ENCODE data around the gene DPH6.

The DPH6 gene

DNA sequence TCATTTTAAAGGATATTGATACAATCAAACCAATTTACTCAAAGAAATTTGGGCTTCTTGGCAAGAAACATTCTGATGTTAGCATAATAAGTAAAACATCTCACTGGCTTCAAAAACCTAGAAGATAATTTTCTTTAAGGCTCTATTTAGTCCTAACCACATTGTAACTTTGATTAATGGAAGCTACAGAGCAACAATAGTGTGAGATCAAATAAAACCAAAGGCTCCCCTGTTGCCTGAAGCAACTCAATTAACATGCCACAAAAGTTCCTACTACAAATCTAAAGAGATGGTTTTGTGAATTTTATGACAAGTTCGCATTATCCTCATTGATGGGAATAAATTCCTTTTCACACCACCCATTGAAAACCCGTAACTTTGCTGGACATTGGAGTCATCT lies 5.9 kb downstream of the DPH6 start:
- no peak for DNase-seq

- no peak for DNase-seq
These were observed 10.5 kb downstream of the DPH6 start for GRCh38 chr15:35535365-35535916.

DNA sequence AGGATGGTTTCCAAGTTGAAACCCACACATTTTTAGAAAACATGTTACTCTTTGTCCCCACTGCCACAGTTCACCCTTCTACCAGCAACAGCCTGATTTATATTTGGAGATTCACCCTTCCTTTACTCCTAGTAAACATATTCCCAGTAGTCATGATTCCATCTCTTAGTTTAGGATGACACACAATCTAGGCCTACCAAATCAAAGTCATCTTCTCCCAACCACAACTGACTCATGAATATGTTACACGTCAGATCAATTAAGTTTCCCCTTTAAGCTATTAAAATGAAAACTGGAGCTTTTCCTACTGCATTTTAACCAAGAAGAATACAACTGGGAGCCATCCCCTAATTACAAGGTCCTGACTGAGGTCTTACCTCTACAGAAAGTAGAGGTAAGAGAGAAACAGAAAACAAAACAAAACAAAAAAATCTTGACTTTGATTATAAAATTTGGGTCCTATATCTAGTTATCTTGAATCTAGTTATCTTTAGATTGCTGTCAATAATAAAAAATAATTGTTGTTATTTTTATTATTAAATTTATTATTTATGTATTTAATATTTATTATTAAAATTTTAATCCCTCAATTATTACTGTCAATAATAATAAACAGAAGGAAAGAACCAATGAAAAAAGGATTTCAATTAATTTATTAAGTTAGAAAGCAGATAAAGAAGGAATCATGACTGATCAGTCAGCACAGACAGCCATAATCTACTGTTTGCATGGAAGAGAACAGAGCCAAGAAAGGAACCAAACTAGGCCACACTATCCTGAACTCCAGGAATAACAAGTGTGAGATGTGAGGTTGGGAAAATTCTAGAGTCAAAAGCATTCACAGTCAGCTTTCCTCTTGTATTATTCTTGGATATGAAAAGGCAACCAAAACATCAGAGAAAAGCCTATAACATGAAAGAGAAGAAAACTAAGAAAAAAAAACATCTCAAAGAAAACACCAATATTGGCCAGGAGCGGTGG lies 12.5 kb downstream of the DPH6 start:
- DNase-seq, result no peak

DNA sequence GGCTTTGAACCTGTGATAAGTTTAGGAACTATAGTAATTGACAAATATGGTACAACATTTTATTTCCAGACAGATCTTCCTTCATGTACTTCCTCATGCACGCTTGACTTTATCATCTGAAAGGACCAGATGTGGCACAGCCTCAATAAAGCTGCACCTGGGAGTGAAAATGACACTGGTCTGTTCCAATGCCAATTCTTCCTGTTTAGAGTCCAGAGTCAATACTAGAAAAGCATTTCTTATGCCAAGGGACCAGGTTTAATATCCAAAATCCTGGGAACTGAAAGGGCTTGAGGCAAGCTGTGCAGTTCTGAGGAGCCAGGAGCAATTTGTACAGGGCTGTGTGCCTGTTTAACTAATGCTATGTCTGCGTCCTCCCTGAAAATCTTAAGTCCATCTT lies 15.3 kb downstream of the DPH6 start:
- DNase-seq, result no peak

DNA sequence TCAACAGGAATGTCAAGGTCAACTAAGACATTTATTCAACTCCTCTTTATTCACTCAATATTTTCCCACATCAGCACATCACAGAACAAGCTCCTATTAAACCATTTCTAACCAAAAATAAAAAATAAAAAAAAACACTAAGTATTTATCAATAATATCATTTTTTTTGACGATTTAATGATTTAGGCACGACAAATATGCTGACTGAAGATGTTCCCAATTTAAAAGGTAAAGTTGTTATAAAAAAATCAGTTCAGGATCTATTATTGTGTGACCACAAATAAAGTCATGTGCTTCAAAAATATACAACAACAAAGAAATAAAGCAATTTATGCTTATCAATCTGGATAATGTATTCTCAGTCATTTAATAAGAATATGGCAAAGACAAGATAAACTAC lies 16.2 kb downstream of the DPH6 start:
- DNase-seq, result no peak

DNA sequence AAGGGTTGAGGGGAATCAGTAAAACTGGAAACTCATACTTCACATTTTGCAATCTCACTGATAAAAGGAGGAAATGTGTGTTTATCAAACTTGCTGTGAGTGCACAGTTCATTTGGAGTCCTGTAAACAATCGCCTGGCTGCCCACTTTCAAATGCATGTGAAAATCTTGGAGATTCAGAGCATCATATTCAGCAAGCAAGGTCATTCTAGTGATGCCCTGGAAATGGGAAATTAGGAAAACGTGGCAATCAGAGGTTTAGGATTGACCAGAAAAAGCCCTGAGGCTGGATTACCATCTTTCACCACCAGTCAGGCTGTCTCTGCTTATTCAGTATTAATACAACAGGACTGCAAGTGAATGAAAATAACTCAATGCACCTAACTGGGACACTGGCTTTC lies 23.9 kb downstream of the DPH6 start:
- no peak for DNase-seq

DNA sequence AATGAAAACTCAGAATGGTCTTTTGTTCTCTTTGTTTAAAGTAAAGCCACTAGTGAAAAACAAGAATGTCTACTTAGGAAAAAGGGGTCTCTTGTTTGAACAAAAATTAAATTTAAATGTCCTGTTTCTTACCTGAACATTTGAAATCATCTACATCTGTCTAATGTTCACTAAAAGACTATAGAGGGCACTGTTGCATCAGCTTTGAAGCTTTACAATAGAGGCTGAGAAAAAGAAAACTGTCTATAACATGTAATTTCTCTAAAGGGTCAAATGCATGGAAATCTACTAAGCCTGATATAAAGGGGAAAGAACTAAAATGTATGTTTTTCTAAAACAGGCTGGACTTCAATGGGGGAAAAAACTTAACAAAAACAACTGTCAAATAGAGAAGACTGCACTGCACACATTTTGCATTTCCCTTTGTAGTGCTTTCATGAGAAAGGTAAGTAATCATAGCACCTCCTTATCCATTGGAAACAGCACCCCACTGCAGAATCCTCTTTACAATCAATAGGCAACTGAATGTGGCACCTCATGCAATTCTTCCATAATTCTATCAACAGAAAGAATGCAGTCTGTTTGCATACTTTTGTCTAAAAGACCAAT lies 26.3 kb downstream of the DPH6 start:
- DNase-seq, result peak; percentile 15

DNA sequence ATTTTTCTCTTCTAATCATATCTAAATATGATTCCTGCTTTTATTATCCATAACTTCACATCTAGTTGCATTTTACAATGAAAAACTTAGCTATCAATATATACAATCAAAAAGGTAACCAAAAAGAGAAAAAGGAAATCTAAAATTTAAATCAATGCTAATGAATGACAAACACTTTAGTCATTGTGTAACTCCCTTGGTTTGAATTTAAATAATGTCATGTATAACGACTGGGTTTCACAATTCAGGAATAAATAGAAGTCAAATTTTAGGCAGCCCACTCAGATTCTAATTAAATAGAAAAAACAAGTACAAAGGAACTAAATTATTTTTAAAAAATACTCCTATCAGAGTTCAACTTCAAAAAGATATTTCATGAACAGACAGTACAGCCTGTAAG lies 26.9 kb downstream of the DPH6 start:
- no peak for DNase-seq

- DNase-seq, result no peak
These were observed 31.2 kb downstream of the DPH6 start for GRCh38 chr15:35514759-35515158.

DNA sequence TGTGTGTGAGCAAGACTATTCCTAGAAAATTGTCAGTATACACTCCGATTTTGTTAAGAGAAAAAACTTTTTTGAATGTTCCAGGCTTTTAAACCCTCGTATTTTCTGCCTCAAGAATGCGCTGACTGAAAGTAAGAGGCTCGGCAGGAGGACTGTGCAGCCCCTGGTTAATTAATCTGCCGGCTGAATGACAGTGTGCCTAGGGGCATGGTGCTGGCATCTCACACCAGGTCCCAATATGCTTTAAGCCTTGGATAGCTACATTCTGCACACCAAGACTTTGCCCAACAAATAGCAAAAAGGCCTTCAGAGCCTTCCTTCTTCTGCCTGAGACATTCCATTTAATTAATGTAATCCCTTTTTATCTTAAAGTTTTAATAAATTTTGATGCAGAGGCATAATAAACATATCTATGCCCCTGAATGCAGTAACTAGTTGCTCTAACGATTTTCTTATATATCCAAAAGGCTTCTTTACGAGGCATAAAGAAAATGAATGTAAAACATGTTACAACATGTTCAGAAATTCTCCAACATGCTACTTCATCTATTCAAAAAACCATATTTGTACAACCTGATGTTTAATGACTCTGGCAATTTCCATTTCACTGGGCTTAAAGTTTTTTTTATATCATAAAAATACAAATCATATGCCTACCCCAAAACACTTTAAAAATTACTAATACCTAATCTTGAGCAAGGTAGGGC lies 37.9 kb downstream of the DPH6 start:
- no peak for DNase-seq

GRCh38 chr15:35506272-35506870 lies 39.6 kb downstream of the DPH6 start:
- no peak for DNase-seq

GRCh38 chr15:35505809-35506208 lies 40.2 kb downstream of the DPH6 start:
- DNase-seq, result no peak

- no peak for DNase-seq
These were observed 40.8 kb downstream of the DPH6 start for GRCh38 chr15:35505141-35505540.

DNA sequence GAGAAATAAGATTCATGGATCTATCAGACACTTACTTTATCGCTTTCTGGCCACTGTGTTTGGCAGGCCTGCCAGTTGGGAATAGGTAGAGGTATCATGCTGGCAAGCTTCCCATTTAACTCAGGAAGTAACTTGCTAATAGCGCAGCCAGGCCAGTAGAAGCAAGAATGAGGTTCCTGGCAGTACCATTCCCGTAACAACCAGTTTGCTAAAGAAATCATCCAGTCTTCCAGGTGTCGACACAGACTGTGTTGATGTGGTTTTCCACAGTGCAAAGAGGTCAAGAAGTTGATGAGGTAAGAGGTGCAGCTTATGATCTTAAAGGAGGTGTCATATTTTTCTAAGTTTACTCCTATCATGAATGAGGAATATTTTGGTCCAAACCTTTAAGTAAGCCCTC lies 46.2 kb downstream of the DPH6 start:
- DNase-seq, result no peak

DNA sequence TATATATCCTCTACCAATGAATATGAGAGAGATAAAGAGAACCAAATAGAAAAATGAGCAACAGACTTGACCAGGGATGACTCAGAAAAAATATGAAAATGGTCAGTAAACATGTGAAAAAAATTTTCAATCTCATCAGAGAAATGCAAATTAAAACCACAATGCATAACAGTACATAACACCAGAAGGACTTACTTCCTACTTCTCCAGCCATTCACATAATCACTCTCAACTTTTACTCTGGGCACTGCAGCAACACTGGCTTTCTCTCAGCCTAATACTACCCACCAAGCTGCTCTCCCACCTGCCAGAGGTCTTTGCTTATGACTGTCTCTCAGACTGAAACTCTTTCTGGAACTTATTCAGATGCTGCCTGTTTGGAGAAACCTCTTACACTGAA lies 49.4 kb downstream of the DPH6 start:
- no peak for DNase-seq

DNA sequence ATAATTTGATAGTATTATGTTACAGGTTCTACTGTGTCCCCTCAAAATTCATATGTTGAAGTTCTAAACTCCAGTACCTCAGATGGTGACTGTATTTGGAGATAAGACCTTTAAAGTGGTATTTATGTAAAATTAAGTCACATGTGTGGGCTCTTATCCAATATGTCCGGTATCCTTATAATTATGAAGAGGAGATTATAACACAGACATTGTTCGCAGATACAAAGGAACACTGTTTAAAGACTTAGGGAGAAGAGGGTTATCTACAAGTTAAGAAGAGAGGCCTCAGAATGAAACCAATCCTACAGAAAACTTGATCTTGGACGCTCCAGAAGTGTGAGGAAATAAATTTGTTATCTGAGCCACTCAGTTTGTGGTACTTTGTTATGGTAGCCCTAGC lies 50.9 kb downstream of the DPH6 start:
- DNase-seq, result no peak

GRCh38 chr15:35491999-35492398 lies 54.0 kb downstream of the DPH6 start:
- DNase-seq, result no peak

- DNase-seq, result no peak
These were observed 54.8 kb downstream of the DPH6 start for GRCh38 chr15:35491173-35491572.

DNA sequence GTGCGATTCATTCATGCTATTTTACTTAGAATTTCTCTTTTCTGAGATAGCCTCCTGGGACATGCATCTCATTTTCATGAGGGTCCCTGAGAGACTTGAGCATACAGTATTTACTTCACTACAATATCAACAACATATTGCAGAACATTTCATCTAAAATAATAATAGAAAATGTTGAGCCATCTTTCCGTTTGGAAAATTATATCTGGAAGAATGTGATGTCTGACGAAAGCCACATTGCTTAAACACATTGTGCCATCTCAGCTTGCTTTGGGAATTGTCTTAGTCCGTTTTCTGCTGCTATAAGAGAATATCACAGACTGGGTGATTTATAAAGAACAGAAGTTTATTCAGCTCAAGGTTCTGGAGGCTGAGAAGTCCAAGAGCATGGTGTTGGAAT lies 55.5 kb downstream of the DPH6 start:
- no peak for DNase-seq

- DNase-seq, result no peak
These were observed 58.5 kb downstream of the DPH6 start for GRCh38 chr15:35487417-35487816.

- DNase-seq, result no peak
These were observed 59.7 kb downstream of the DPH6 start for GRCh38 chr15:35486296-35486695.

GRCh38 chr15:35485411-35485810 lies 60.6 kb downstream of the DPH6 start:
- no peak for DNase-seq

Measured in SHP77 treated with DMSO at 0.1 percent for 48 hours (cell line).